Liver (tissue), 3 donors: ENCODE results near the gene CUEDC1.

Experiments
- FOXA1 ChIP-seq: IDR thresholded peaks from 2 replicates; pipeline ENCODE4 v1.6.1; 2016; ENCODE audit warnings: antibody characterized with exemption
- GABPA ChIP-seq, 2 donors: IDR thresholded peaks in 1 of 2; conservative IDR thresholded peaks in 1 of 2; 2 replicates each; pipeline ENCODE4 v1.6.1; 2016; ENCODE audit warnings: antibody characterized with exemption in 2 of 2, mild to moderate bottlenecking in 1 of 2, moderate library complexity in 1 of 2
- REST ChIP-seq: IDR thresholded peaks from 2 replicates; pipeline ENCODE4 v1.6.1; 2016; ENCODE audit warnings: antibody characterized with exemption, mild to moderate bottlenecking
- YY1 ChIP-seq: IDR thresholded peaks from 2 replicates; pipeline ENCODE4 v1.6.1; 2016; ENCODE audit warnings: antibody characterized with exemption, mild to moderate bottlenecking
- TF ChIP-seq, protein P1 (sequence below): fragments of 150-350 bp; IDR thresholded peaks from 2 replicates; pipeline ENCODE4 v1.5.1; 2017; ENCODE audit warnings: improper control_type of control experiment, low read depth, low read length; ENCODE audit not compliant: missing input control
- TF ChIP-seq, protein P2 (sequence below): IDR thresholded peaks from 2 replicates; pipeline ENCODE4 v1.6.1; 2016; ENCODE audit warnings: antibody characterized with exemption
- donor health status: healthy.
- donor health status: healthy.

GRCh38 chr17:57899391-57899790 is 55.8 kb downstream of the CUEDC1 start:
- TF ChIP-seq, protein P1, sequence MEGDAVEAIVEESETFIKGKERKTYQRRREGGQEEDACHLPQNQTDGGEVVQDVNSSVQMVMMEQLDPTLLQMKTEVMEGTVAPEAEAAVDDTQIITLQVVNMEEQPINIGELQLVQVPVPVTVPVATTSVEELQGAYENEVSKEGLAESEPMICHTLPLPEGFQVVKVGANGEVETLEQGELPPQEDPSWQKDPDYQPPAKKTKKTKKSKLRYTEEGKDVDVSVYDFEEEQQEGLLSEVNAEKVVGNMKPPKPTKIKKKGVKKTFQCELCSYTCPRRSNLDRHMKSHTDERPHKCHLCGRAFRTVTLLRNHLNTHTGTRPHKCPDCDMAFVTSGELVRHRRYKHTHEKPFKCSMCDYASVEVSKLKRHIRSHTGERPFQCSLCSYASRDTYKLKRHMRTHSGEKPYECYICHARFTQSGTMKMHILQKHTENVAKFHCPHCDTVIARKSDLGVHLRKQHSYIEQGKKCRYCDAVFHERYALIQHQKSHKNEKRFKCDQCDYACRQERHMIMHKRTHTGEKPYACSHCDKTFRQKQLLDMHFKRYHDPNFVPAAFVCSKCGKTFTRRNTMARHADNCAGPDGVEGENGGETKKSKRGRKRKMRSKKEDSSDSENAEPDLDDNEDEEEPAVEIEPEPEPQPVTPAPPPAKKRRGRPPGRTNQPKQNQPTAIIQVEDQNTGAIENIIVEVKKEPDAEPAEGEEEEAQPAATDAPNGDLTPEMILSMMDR, result no peak
- no peak for TF ChIP-seq YY1
- no peak for TF ChIP-seq REST
- no peak for TF ChIP-seq FOXA1
- no peak for TF ChIP-seq GABPA (IDR thresholded peaks at IDR 0.05 in 1 of 2, conservative IDR thresholded peaks at IDR 0.05 in 1 of 2)
- TF ChIP-seq, protein P2, sequence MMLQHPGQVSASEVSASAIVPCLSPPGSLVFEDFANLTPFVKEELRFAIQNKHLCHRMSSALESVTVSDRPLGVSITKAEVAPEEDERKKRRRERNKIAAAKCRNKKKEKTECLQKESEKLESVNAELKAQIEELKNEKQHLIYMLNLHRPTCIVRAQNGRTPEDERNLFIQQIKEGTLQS, result no peak
